ENCODE measurements around the gene SUMO4.

SUMO4 gene

GRCh38 chr6:149392093-149392492 lies 8.0 kb upstream of the SUMO4 start:
- no peak for DNase-seq

- DNase-seq, result no peak
Measured at GRCh38 chr6:149392535-149392934, 7.5 kb upstream of the SUMO4 start.

GRCh38 chr6:149393002-149393679 lies 6.9 kb upstream of the SUMO4 start:
- DNase-seq, result no peak

- no peak for DNase-seq
Measured at GRCh38 chr6:149395185-149395584, 4.9 kb upstream of the SUMO4 start.

GRCh38 chr6:149397384-149397783 lies 2.7 kb upstream of the SUMO4 start:
- DNase-seq, result no peak

GRCh38 chr6:149403534-149403933 lies 3.5 kb downstream of the SUMO4 start:
- DNase-seq, result no peak

- DNase-seq, result no peak
Measured at GRCh38 chr6:149405823-149406765, 6.0 kb downstream of the SUMO4 start.

GRCh38 chr6:149409617-149410016 lies 9.6 kb downstream of the SUMO4 start:
- DNase-seq, result no peak

GRCh38 chr6:149410557-149410956 lies 10.5 kb downstream of the SUMO4 start:
- no peak for DNase-seq

- DNase-seq, result no peak
Measured at GRCh38 chr6:149414009-149414408, 13.9 kb downstream of the SUMO4 start.

GRCh38 chr6:149414821-149415220 lies 14.8 kb downstream of the SUMO4 start:
- no peak for DNase-seq

- DNase-seq, result no peak
Measured at GRCh38 chr6:149419696-149420404, 19.8 kb downstream of the SUMO4 start.

- DNase-seq, result no peak
Measured at GRCh38 chr6:149421132-149421531, 21.1 kb downstream of the SUMO4 start.

- no peak for DNase-seq
Measured at GRCh38 chr6:149422581-149422980, 22.5 kb downstream of the SUMO4 start.

GRCh38 chr6:149423964-149424440 lies 23.9 kb downstream of the SUMO4 start:
- no peak for DNase-seq

GRCh38 chr6:149425224-149425623 lies 25.2 kb downstream of the SUMO4 start:
- DNase-seq, result no peak

GRCh38 chr6:149425754-149426153 lies 25.7 kb downstream of the SUMO4 start:
- no peak for DNase-seq

GRCh38 chr6:149428606-149429005 lies 28.5 kb downstream of the SUMO4 start:
- no peak for DNase-seq

- DNase-seq, result no peak
Measured at GRCh38 chr6:149429427-149430360, 29.6 kb downstream of the SUMO4 start.

- DNase-seq, result peak; percentile 70
Measured at GRCh38 chr6:149431905-149432775, 32.1 kb downstream of the SUMO4 start.

GRCh38 chr6:149433405-149433804 lies 33.3 kb downstream of the SUMO4 start:
- no peak for DNase-seq

Data from SHP77 treated with DMSO at 0.1 percent for 48 hours (cell line).